CD1c-positive myeloid dendritic cell (primary cell): ENCODE data around the gene PPP4R3B.

Source experiments
- DNase-seq: peaks from one replicate; pipeline ENCODE4 v3.0.0-alpha.2; 2016; ENCODE audit errors: extremely low spot score

The PPP4R3B gene

GRCh38 chr2:55518841-55519165 lies 98.6 kb downstream of the PPP4R3B start:
- peak; percentile 15 for DNase-seq

DNA sequence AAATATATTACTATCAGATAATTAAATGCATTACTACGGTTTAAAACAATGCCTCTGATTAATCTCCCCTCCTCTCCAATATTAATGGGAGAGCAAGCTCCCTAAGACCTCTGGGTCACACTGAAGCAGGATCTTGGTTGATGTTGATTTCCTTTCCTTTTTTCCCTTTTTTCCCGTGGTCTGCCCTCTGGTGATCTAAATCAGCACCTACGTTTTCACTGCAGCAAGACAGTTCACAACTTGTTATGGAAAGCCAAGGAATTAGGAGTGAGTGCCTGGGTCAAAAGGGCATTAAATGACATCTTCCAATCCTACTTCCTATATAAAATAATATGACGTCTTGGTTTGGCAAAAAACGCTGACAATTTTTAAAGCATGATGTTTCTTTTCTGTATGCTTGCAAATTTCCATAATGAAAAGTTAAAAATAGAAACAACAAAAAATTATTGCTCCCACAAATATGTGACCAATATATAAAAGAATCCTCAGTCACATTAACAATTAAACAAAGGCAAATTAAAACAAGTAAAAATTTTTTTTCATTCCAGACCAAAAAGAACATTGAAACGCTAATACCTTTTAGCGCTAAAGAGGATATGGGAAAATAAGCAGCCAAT lies 105.8 kb downstream of the PPP4R3B start:
- peak; percentile 15 for DNase-seq

DNA sequence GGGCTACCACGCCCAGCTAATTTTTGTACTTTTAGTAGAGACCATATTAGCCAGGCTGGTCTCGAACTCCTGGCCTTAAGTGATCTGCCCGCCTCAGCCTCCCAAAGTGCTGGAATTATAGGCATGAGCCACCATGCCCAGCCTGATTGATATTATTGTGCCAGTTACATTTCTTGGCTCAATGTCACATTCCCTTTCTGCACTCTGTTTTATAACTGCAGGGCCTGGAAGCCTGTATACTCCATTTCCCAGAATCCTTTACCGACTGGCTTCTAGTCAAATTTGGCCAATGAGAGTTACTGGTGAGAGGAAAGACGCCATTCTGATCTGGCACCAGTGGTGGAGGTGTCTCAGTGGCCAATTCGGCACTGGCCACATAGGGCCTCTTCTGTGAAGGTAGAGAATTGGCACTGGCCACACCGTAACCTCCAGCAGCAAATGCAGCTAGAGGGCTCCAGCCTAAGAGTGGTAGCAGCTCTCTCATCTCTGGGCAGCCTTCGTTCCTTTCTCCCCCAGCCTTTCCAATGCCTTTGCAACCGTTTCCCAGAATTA lies 114.8 kb downstream of the PPP4R3B start:
- no peak for DNase-seq

GRCh38 chr2:55500025-55500424 lies 117.4 kb downstream of the PPP4R3B start:
- peak; percentile 61 for DNase-seq

DNA sequence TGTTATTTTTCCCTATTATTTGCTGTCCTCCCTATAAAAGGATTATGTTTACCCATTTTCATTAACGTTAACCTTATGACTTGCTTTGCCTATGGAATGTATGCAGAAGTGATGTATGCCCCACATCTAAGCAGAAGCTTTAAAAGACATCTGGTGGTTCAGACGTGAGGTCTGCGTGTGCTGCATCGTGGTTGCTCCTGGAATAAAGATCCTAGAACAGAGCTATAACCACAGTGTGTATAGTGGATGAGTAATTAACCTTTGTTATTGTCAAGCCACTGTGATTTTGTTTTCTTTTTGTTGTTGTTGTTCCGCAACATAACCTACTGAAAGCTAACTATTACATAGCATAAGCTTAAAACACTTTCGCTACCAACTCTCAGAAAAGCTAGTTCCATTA lies 118.8 kb downstream of the PPP4R3B start:
- DNase-seq: no peak
